HCT116 (cell line): ENCODE data around the gene ZSWIM4. TPM values are rescaled to one million over a fixed set of nuclear protein-coding genes. Genes with fewer than 3 reads are reported as not detected.

Source experiments
- ATAC-seq: fragments of 200-7000 bp; cut with Tn5 transposase; 2 replicates; pipeline ENCODE4 v1.9.1; 2020; ENCODE audit warnings: mild to moderate bottlenecking, moderate library complexity
- BruUV-seq: library from RNA; stranded (reverse); fragments of 400-500 nt; replicated peaks from 2 replicates; lab custom pipeline; 2021; lab: Mats Ljungman, UMichigan
- CTCF ChIA-PET: fragments of 300-600 bp; sonication (Branson Sonifier 250); formaldehyde crosslinking; loops from one replicate; lab custom pipeline; 2021; ENCODE audit warnings: antibody characterized with exemption; lab: Charles Lee
- POLR2A ChIA-PET: fragments of 300-600, 350-600 bp; sonication (Branson Sonifier 250); formaldehyde crosslinking; loops from one replicate; lab custom pipeline; 2021; ENCODE audit warnings: antibody characterized with exemption; lab: Charles Lee
- RAD21 ChIA-PET, 2 experiments: fragments of 300-600 bp; sonication (Branson Sonifier 250); formaldehyde crosslinking; loops; one replicate each; lab custom pipeline; 2023; ENCODE audit warnings: low total read pairs in 2 of 2; ENCODE audit not compliant: uncharacterized antibody in 2 of 2, unreplicated experiment in 2 of 2, low non-redundant PET in 1 of 2; lab: Charles Lee
- DNase-seq: peaks from one replicate; pipeline ENCODE4 v3.0.0-alpha.2; 2010; ENCODE audit warnings: low read depth, low spot score
- H2AFZ ChIP-seq: fragments of 200-600 bp; shearing (Covaris generic), sonication (generic); 2 replicates; pipeline ENCODE4 v1.6.1; 2017; ENCODE audit warnings: low read depth, mixed run types, mixed read lengths, antibody characterized with exemption, low read length; ENCODE audit not compliant: poor library complexity, severe bottlenecking
- H3K27ac ChIP-seq: 2 replicates; pipeline ENCODE4 v1.5.1; 2012; ENCODE audit warnings: low read depth, low read length
- H3K27me3 ChIP-seq: fragments of 200-600 bp; sonication (generic); 2 replicates; pipeline ENCODE4 v1.6.1; 2016; ENCODE audit warnings: mixed run types, low read length, mixed read lengths; ENCODE audit not compliant: insufficient read depth
- H3K36me3 ChIP-seq, 2 experiments: fragments of 200-500 bp in 1 of 2; fragments of 200-600 bp in 1 of 2; sonication (Bioruptor generic) in 1 of 2; sonication (generic) in 1 of 2; 2 replicates each; pipeline versions ENCODE4 v1.5.1 to v1.6.1; 2014 to 2016; ENCODE audit warnings: low read length in 2 of 2, inconsistent platforms in 1 of 2, mixed read lengths in 1 of 2, mixed run types in 1 of 2; ENCODE audit not compliant: insufficient read depth in 2 of 2, control insufficient read depth in 1 of 2
- H3K4me1 ChIP-seq, 2 experiments: fragments of 200-600 bp in 1 of 2; sonication (generic) in 1 of 2; 2 replicates each; pipeline versions ENCODE4 v1.5.1 to v1.6.1; 2012 to 2017; ENCODE audit warnings: low read length in 2 of 2, inconsistent platforms in 1 of 2, mild to moderate bottlenecking in 1 of 2, mixed read lengths in 1 of 2, mixed run types in 1 of 2, moderate library complexity in 1 of 2; ENCODE audit not compliant: insufficient read depth in 2 of 2, control insufficient read depth in 1 of 2
- H3K4me2 ChIP-seq: fragments of 200-600 bp; sonication (generic); 2 replicates; pipeline ENCODE4 v1.6.1; 2017; ENCODE audit warnings: mixed run types, low read length, mixed read lengths
- H3K4me3 ChIP-seq, 2 experiments: fragments of 200-600 bp in 1 of 2; sonication (generic) in 1 of 2; replicated peaks in 1 of 2; 2 replicates each; pipeline ENCODE4 v1.5.1; 2011 to 2016; ENCODE audit warnings: low read length in 2 of 2, control low read depth in 1 of 2, low read depth in 1 of 2, mild to moderate bottlenecking in 1 of 2, mixed read lengths in 1 of 2, mixed run types in 1 of 2
- H3K79me2 ChIP-seq: fragments of 200-600 bp; sonication (generic); 2 replicates; pipeline ENCODE4 v1.6.1; 2017; ENCODE audit warnings: mild to moderate bottlenecking, mixed run types, low read length, moderate library complexity, mixed read lengths; ENCODE audit not compliant: insufficient read depth
- H3K9ac ChIP-seq: fragments of 200-600 bp; sonication (generic); 2 replicates; pipeline ENCODE4 v1.6.1; 2016; ENCODE audit warnings: low read length, mixed read lengths
- H3K9me2 ChIP-seq: fragments of 200-600 bp; sonication (generic), shearing (Covaris generic); 2 replicates; pipeline ENCODE4 v1.6.1; 2017; ENCODE audit warnings: mixed run types, mild to moderate bottlenecking, moderate library complexity; ENCODE audit not compliant: insufficient read depth
- H3K9me3 ChIP-seq, 2 experiments: fragments of 200-500 bp in 1 of 2; fragments of 200-600 bp in 1 of 2; sonication (Bioruptor generic) in 1 of 2; sonication (generic) in 1 of 2; 2 replicates each; pipeline ENCODE4 v1.6.1; 2014 to 2017; ENCODE audit warnings: low read length in 2 of 2, mixed read lengths in 2 of 2, inconsistent platforms in 1 of 2, low read depth in 1 of 2, mild to moderate bottlenecking in 1 of 2, mixed run types in 1 of 2, moderate library complexity in 1 of 2; ENCODE audit not compliant: control insufficient read depth in 1 of 2, insufficient read depth in 1 of 2
- H4K20me1 ChIP-seq: fragments of 200-600 bp; sonication (generic), shearing (Covaris generic); 2 replicates; pipeline ENCODE4 v1.6.1; 2017; ENCODE audit warnings: mixed run types, mild to moderate bottlenecking, moderate library complexity; ENCODE audit not compliant: insufficient read depth
- CBX3 ChIP-seq: IDR thresholded peaks from 2 replicates; pipeline ENCODE4 v1.6.1; 2012; ENCODE audit warnings: low read depth
- CEBPB ChIP-seq: IDR thresholded peaks from 2 replicates; pipeline ENCODE4 v1.6.1; 2012; ENCODE audit warnings: low read depth
- EGR1 ChIP-seq: IDR thresholded peaks from 2 replicates; pipeline ENCODE4 v1.6.1; 2012; ENCODE audit warnings: low read depth
- ELF1 ChIP-seq: IDR thresholded peaks from 2 replicates; pipeline ENCODE4 v1.6.1; 2012; ENCODE audit warnings: low read depth, borderline replicate concordance
- EZH2 ChIP-seq: fragments of 200-600 bp; sonication (generic); IDR thresholded peaks from 2 replicates; pipeline ENCODE4 v1.6.1; 2017; ENCODE audit warnings: antibody characterized with exemption, mixed run types
- EZH2phosphoT487 ChIP-seq: fragments of 200-600 bp; IDR thresholded peaks from 2 replicates; pipeline ENCODE4 v1.6.1; 2018; ENCODE audit warnings: antibody characterized with exemption, borderline replicate concordance
- FOSL1 ChIP-seq: IDR thresholded peaks from 2 replicates; pipeline ENCODE4 v1.6.1; 2012; ENCODE audit warnings: low read depth
- POLR2A ChIP-seq: IDR thresholded peaks from 2 replicates; pipeline ENCODE4 v1.7.0; 2011; ENCODE audit warnings: borderline replicate concordance; ENCODE audit not compliant: insufficient read depth, insufficient read length; ENCODE audit errors: extremely low read depth
- POLR2AphosphoS5 ChIP-seq: IDR thresholded peaks from 2 replicates; pipeline ENCODE4 v1.6.1; 2011; ENCODE audit warnings: mild to moderate bottlenecking, low read depth, low read length, moderate library complexity
- SIN3A ChIP-seq: IDR thresholded peaks from 2 replicates; pipeline ENCODE4 v1.6.1; 2012; ENCODE audit warnings: low read depth
- SP1 ChIP-seq: IDR thresholded peaks from 2 replicates; pipeline ENCODE4 v1.6.1; 2012; ENCODE audit warnings: low read depth
- SRF ChIP-seq: IDR thresholded peaks from 2 replicates; pipeline ENCODE4 v1.6.1; 2012; ENCODE audit warnings: low read depth
- TCF7L2 ChIP-seq: IDR thresholded peaks from 2 replicates; pipeline ENCODE4 v1.7.0; 2011; ENCODE audit warnings: borderline replicate concordance, inconsistent platforms; ENCODE audit not compliant: insufficient read depth, insufficient read length; ENCODE audit errors: extremely low read depth
- YY1 ChIP-seq: IDR thresholded peaks from 2 replicates; pipeline ENCODE4 v1.6.1; 2011; ENCODE audit warnings: low read length, low read depth, moderate library complexity, mild to moderate bottlenecking; ENCODE audit not compliant: insufficient replicate concordance; ENCODE audit errors: extremely low read depth
- ZFX ChIP-seq: fragments of 450-650 bp; IDR thresholded peaks from 2 replicates; pipeline ENCODE4 v1.6.1; 2017
- ZNF274 ChIP-seq: fragments of 200-500 bp; sonication (Bioruptor generic); IDR thresholded peaks from 2 replicates; pipeline ENCODE4 v1.6.1; 2014; ENCODE audit warnings: mild to moderate bottlenecking, low read depth, low read length, inconsistent platforms
- intact Hi-C: fragments of 100-400 bp; cut with micrococcal nuclease; formaldehyde crosslinking; loops from 2 replicates; pipeline ENCODE4 v1.10.0; 2022
- total RNA-seq: library from RNA; stranded (reverse); gene quantifications from one replicate; pipeline ENCODE4 v1.2.1, GENCODE V29; 2021; ENCODE audit not compliant: unreplicated experiment
- TF ChIP-seq, protein P1 (sequence below), 3 experiments: fragments of 200-600 bp in 1 of 3; sonication (generic) in 1 of 3; IDR thresholded peaks in 2 of 3; conservative IDR thresholded peaks in 1 of 3; 2 replicates each; pipeline ENCODE4 v1.5.1; 2012 to 2017; ENCODE audit warnings: low read depth in 2 of 3, low read length in 2 of 3, antibody characterized with exemption in 1 of 3, borderline replicate concordance in 1 of 3, control low read depth in 1 of 3, mild to moderate bottlenecking in 1 of 3, mixed read lengths in 1 of 3, mixed run types in 1 of 3, moderate library complexity in 1 of 3; ENCODE audit not compliant: insufficient read depth in 1 of 3
- TF ChIP-seq, protein P2 (sequence below): IDR thresholded peaks from 2 replicates; pipeline ENCODE4 v1.6.1; 2012
- TF ChIP-seq, protein P3 (sequence below): IDR thresholded peaks from 2 replicates; pipeline ENCODE4 v1.6.1; 2012

ZSWIM4 gene
- total RNA-seq, 1 experiment from 2014 or later = 9.8 TPM

DNA sequence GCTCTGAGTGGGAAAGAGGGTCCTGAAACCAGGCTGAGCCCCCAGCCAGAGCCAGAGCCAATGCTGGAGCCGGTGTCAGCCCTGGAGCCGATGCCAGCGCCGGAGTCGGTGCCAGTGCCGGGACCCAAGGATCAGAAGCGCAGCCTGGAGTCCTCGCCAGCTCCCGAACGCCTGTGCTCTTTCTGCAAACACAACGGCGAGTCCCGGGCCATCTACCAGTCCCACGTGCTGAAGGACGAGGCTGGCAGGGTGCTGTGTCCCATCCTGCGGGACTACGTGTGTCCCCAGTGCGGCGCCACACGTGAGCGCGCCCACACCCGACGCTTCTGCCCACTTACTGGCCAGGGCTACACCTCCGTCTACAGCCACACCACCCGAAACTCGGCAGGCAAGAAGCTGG is 82.1 kb downstream of the ZSWIM4 start (continued):
- TF ChIP-seq, protein P1, sequence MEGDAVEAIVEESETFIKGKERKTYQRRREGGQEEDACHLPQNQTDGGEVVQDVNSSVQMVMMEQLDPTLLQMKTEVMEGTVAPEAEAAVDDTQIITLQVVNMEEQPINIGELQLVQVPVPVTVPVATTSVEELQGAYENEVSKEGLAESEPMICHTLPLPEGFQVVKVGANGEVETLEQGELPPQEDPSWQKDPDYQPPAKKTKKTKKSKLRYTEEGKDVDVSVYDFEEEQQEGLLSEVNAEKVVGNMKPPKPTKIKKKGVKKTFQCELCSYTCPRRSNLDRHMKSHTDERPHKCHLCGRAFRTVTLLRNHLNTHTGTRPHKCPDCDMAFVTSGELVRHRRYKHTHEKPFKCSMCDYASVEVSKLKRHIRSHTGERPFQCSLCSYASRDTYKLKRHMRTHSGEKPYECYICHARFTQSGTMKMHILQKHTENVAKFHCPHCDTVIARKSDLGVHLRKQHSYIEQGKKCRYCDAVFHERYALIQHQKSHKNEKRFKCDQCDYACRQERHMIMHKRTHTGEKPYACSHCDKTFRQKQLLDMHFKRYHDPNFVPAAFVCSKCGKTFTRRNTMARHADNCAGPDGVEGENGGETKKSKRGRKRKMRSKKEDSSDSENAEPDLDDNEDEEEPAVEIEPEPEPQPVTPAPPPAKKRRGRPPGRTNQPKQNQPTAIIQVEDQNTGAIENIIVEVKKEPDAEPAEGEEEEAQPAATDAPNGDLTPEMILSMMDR (IDR thresholded peaks at IDR 0.05 in 2 of 3, conservative IDR thresholded peaks at IDR 0.05 in 1 of 3; ENCODE audit: borderline replicate concordance in 1 of 3, insufficient read depth in 1 of 3, low read depth in 2 of 3, low read length in 2 of 3) = no peak
- TF ChIP-seq FOSL1 (no peak), TCF7L2 (no peak)

DNA sequence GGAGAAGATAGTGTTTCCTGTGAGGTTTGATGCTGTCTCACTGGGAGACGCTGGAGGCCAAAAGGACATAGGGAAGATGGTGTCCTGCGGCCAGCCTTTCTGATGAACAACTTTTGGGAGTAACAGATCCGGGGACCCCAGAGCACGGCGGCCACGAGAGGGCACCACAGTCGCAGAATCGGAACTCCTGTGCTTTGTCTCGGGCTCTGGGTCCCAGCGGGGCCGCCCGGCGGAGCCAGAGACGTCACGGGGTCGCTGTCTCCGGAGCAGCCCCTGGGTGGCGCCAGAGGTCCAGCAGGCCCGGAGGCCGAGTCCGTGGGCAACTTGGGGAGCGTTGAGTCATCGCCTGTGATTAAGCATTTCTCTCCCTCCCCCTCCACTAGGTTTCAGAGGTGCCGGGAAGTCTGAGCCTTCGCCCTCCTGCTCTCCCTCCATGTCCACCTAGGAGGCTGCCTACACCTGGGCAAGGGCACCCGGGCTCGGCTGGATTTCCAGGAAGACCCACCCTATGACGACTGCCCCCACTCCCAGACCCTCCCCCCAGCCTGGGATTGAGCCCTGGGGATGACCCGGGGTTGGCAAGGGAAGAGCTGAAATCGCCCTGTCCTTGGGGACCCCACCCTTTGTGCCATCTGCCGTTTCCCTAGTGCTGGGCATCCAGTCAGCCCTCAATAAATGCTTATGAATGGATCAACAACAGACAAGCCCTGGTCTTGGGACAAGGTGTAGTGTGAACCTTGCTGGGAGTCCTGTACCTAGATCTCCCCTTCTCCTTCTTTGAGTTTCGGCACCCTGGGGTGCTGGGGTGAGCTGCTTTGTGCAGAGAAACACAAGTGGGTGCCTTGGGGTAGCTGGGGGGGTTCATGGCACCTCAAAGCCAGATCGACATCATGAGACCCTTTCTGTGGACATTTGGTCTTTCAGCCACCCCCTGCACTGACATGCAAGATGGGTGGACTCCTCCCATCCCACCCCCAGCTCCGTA is 85.1 kb downstream of the ZSWIM4 start:
- Histone ChIP-seq H3K9ac (peak overlapping the region; percentile 75), H3K27ac (peak overlapping the region; percentile 79), H3K4me1 (peaks cover 21 to 40% of the 10 kb centered on the region in 2 experiments), H3K79me2 (no peaks in the 10 kb centered on the region), H2AFZ (peak overlapping the region; percentile 74), H3K36me3 (no peaks in the 10 kb centered on the region), H3K9me2 (no peaks in the 10 kb centered on the region), H4K20me1 (no peaks in the 10 kb centered on the region), H3K27me3 (no peaks in the 10 kb centered on the region), H3K4me3 (peak overlapping the region; percentile 15 to 45), H3K9me3 (no peaks in the 10 kb centered on the region), H3K4me2 (peak overlapping the region; percentile 83)
- intact Hi-C loops = loop anchor here (1.0 to 5.0 kb wide), 3 partner anchors 192 to 317 kb away; partner anchors contain the start of gene MISP3
- ATAC-seq (peak; percentile 95), DNase-seq (peak; percentile 91)
- ChIA-PET RAD21 (interaction anchor here (0.7 to 1.6 kb wide), 2 partner anchors 72 to 283 kb away, joined by 3 to 4 read pairs; partner anchors contain the start of gene DCAF15 (in 1 of the 2)), POLR2A (interaction anchor here (1.1 kb wide), 1 partner anchor 191 kb away, joined by 3 read pairs; no protein-coding TSS in a partner anchor), CTCF (interaction anchor here (0.6 to 1.6 kb wide), 10 partner anchors 96 to 279 kb away, joined by 3 to 5 read pairs (median 3); partner anchors contain the start of gene ASF1B)
- TSS peak; percentile 78 for BruUV-seq
- TF ChIP-seq POLR2A = no peak
- no peak for TF ChIP-seq CEBPB
- no peak for TF ChIP-seq SRF
- no peak for TF ChIP-seq TCF7L2
- TF ChIP-seq ELF1 = no peak
- no peak for TF ChIP-seq EZH2
- no peak for TF ChIP-seq EZH2phosphoT487
- TF ChIP-seq, protein P1 (IDR thresholded peaks at IDR 0.05 in 2 of 3, conservative IDR thresholded peaks at IDR 0.05 in 1 of 3; ENCODE audit: borderline replicate concordance in 1 of 3, insufficient read depth in 1 of 3, low read depth in 2 of 3, low read length in 2 of 3) = peak; percentile 97 to 99 (median 97)
- no peak for TF ChIP-seq SP1
- TF ChIP-seq ZNF274 = no peak
- no peak for TF ChIP-seq FOSL1
- TF ChIP-seq YY1 = peak; percentile 59
- TF ChIP-seq, protein P2, sequence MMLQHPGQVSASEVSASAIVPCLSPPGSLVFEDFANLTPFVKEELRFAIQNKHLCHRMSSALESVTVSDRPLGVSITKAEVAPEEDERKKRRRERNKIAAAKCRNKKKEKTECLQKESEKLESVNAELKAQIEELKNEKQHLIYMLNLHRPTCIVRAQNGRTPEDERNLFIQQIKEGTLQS = no peak
- no peak for TF ChIP-seq SIN3A
- TF ChIP-seq ZFX = no peak
- no peak for TF ChIP-seq EGR1
- no peak for TF ChIP-seq CBX3
- TF ChIP-seq POLR2AphosphoS5 = peak; percentile 66
- TF ChIP-seq, protein P3, sequence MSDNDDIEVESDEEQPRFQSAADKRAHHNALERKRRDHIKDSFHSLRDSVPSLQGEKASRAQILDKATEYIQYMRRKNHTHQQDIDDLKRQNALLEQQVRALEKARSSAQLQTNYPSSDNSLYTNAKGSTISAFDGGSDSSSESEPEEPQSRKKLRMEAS = no peak
